Measurements from ENCODE around the gene RAB28. TPM values are rescaled to one million over a fixed set of nuclear protein-coding genes. Genes with fewer than 3 reads are reported as not detected.

The RAB28 gene
- total RNA-seq, 1 experiment from 2014 or later: 19.8 TPM

GRCh38 chr4:13515268-13515667 lies 31.1 kb upstream of the RAB28 start:
- no peak overlapping the region for H2BK20ac ChIP-seq (ENCODE audit: low read depth, low read length, poor library complexity, severe bottlenecking)
- H3K18ac ChIP-seq (ENCODE audit: insufficient read length, low read depth, low read length): no peak overlapping the region
- H3T11ph ChIP-seq (ENCODE audit: low read length): no peak overlapping the region
- H3K79me1 ChIP-seq (ENCODE audit: insufficient read depth, low read depth, low read length, poor library complexity, severe bottlenecking): no peaks in the 10 kb centered on the region
- no peaks in the 10 kb centered on the region for H4K20me1 ChIP-seq (ENCODE audit: control insufficient read depth, insufficient read depth, insufficient read length)
- H2BK5ac ChIP-seq (ENCODE audit: insufficient read length, low read length): no peak overlapping the region
- no peaks in the 10 kb centered on the region for H3K23me2 ChIP-seq (ENCODE audit: insufficient read length, low read depth, low read length, poor library complexity, severe bottlenecking)
- no peak overlapping the region for H2BK120ac ChIP-seq (ENCODE audit: low read depth, low read length, poor library complexity, severe bottlenecking)
- Mint-ChIP-seq H3K27me3 (ENCODE audit: low read depth) (no peaks in the 10 kb centered on the region), H3K36me3 (ENCODE audit: insufficient read depth in 1 of 3, low read depth in 3 of 3) (no peaks in the 10 kb centered on the region; a peak in 1 of 7 replicates), H3K27ac (no peak overlapping the region), H3K4me3 (no peak overlapping the region), H3K4me1 (peaks cover 43 to 54% of the 10 kb centered on the region in 2 experiments), H3K9me3 (no peaks in the 10 kb centered on the region)
- H4K91ac ChIP-seq (ENCODE audit: insufficient read length, low read depth, low read length): no peak overlapping the region
- no peak overlapping the region for H2AK5ac ChIP-seq (ENCODE audit: insufficient read length, low read length)
- no peak overlapping the region for H3K23ac ChIP-seq (ENCODE audit: insufficient read length, low read depth, low read length)
- H2BK12ac ChIP-seq (ENCODE audit: insufficient read length, low read depth, low read length): no peak overlapping the region
- no CpG with 5 or more reads among the region's 5 CpGs for WGBS (ENCODE audit: extremely low coverage, insufficient read length, low lambda C conversion rate)
- no peak for TF ChIP-seq CTCF (conservative IDR thresholded peaks at IDR 0.05)
- no peak overlapping the region for H4K8ac ChIP-seq (replicated peaks; ENCODE audit: insufficient read length, low read depth, low read length)
- H4K5ac ChIP-seq (ENCODE audit: insufficient read length, low read depth, low read length): no peak overlapping the region
- no peaks in the 10 kb centered on the region for H3K9me3 ChIP-seq (ENCODE audit: control insufficient read depth, low read depth, low read length)
- peaks cover 3% of the 10 kb centered on the region; the same call in 1 of the 2 replicates for H3K4me1 ChIP-seq (ENCODE audit: insufficient read depth, low read length)
- no peak overlapping the region for H3K14ac ChIP-seq (ENCODE audit: insufficient read depth, low read length)
- no peaks in the 10 kb centered on the region for H3K27me3 ChIP-seq (ENCODE audit: insufficient read depth, low read length)
- H2BK15ac ChIP-seq (ENCODE audit: low read depth, low read length): no peak overlapping the region
- no peak overlapping the region for H3K4me2 ChIP-seq (ENCODE audit: insufficient read depth, insufficient read length, low read length)
- no peak overlapping the region for H2AFZ ChIP-seq (ENCODE audit: low read length)
- H3K4ac ChIP-seq (ENCODE audit: low read depth, low read length): no peak overlapping the region
- no peak overlapping the region for H3K56ac ChIP-seq (ENCODE audit: insufficient read length, low read depth, low read length)
- no peaks in the 10 kb centered on the region for H3K79me2 ChIP-seq (ENCODE audit: insufficient read depth, low read length)
- H3K9ac ChIP-seq (ENCODE audit: extremely low read depth, insufficient read length, low read length): no peak overlapping the region
- DNase-seq: no peak
- H3K27ac ChIP-seq (ENCODE audit: insufficient read length, low read depth, low read length): no peak overlapping the region
